H1 (cell line): ENCODE results near the gene PLCXD1. TPM values are rescaled to one million over a fixed set of nuclear protein-coding genes. Genes with fewer than 3 reads are reported as not detected.

ENCODE experiments used
- CBX5 ChIP-seq: fragments of 300-800, 300-1000 bp; sonication (generic); IDR thresholded peaks from 2 replicates; pipeline ENCODE4 v1.7.1; 2016; ENCODE audit warnings: antibody characterized with exemption, low read length, low read depth
- CHD7 ChIP-seq: fragments of 300-600 bp; sonication (generic); IDR thresholded peaks from 2 replicates; pipeline ENCODE4 v1.7.1; 2012; ENCODE audit warnings: low read length, moderate library complexity, mild to moderate bottlenecking, inconsistent platforms; ENCODE audit not compliant: insufficient replicate concordance
- KDM4A ChIP-seq: IDR thresholded peaks from one replicate; pipeline ENCODE4 v1.7.1; 2012; ENCODE audit warnings: low read depth, mild to moderate bottlenecking, moderate library complexity, low read length, inconsistent platforms; ENCODE audit not compliant: severe bottlenecking
- NRF1 ChIP-seq: IDR thresholded peaks from 2 replicates; pipeline ENCODE4 v1.6.1; 2011; ENCODE audit warnings: mild to moderate bottlenecking, low read depth, low read length, improper control_type of control experiment
- RAD21 ChIP-seq, 2 experiments: IDR thresholded peaks in 1 of 2; conservative IDR thresholded peaks in 1 of 2; 2 replicates each; pipeline ENCODE4 v1.6.1; 2011; ENCODE audit warnings: low read depth in 2 of 2, low read length in 2 of 2, improper control_type of control experiment in 1 of 2, inconsistent platforms in 1 of 2, mild to moderate bottlenecking in 1 of 2, moderate library complexity in 1 of 2
- SRF ChIP-seq: IDR thresholded peaks from 2 replicates; pipeline ENCODE4 v1.6.1; 2011; ENCODE audit warnings: mild to moderate bottlenecking, low read depth, low read length, moderate library complexity
- TCF12 ChIP-seq: IDR thresholded peaks from 2 replicates; pipeline ENCODE4 v1.6.1; 2011; ENCODE audit warnings: low read depth, mild to moderate bottlenecking, low read length
- ZNF274 ChIP-seq: IDR thresholded peaks from 2 replicates; pipeline ENCODE4 v1.7.0; 2012; ENCODE audit warnings: low read length, borderline replicate concordance; ENCODE audit errors: extremely low read depth
- polyA plus RNA-seq, 7 experiments: library from polyadenylated mRNA; depleted of rRNA in 3 of 7; stranded (reverse) in 5 of 7; unstranded in 2 of 7; fragments of >200 nt in 5 of 7; fragments of 200-250 nt in 2 of 7; gene quantifications; 1 replicate in 5 of 7; 2 replicates in 1 of 7; 4 replicates in 1 of 7; pipeline versions ENCODE4 v1.2.1 to v1.2.3, GENCODE V29; 2011 to 2013; ENCODE audit warnings: missing spikeins in 2 of 7, mixed read lengths in 2 of 7
- total RNA-seq: library from RNA; stranded (reverse); fragmentation: NEBNext Ultra II Directional; extraction: Animal tissue kit (Norgen Biotek cat#: 25700); gene quantifications from 2 replicates; pipeline ENCODE4 v1.2.1, GENCODE V29; 2021

PLCXD1 gene
- total and polyA plus RNA-seq, 2 of the 8 experiments (the other 6 are each of a cell fraction or from before 2014, with no cell fraction given), result 93.6 to 124 TPM

- TF ChIP-seq CHD7 (no peak), SRF (no peak), NRF1 (no peak), TCF12 (no peak), KDM4A (no peak), ZNF274 (no peak), RAD21 (IDR thresholded peaks at IDR 0.05 in 1 of 2, conservative IDR thresholded peaks at IDR 0.05 in 1 of 2; ENCODE audit: low read depth in 2 of 2, low read length in 2 of 2) (no peak), CBX5 (no peak)
These were observed 19.2 kb upstream of the PLCXD1 start (continued) for GRCh38 chrX:261919-262352.
